ENCODE data around the gene PRR5L. TPM values are rescaled to one million over a fixed set of nuclear protein-coding genes. Genes with fewer than 3 reads are reported as not detected.

The PRR5L gene
- total RNA-seq, 1 donor: 57.0 TPM

GRCh38 chr11:36490026-36490806 lies 194.1 kb downstream of the PRR5L start:
- DNase-seq (ENCODE audit: low read depth): no peak
- H3K4me3 ChIP-seq (ENCODE audit: low read depth, low read length): no peak overlapping the region
- no peak for TF ChIP-seq CTCF (IDR thresholded peaks at IDR 0.05; ENCODE audit: insufficient read depth, low read depth, low read length)

GRCh38 chr11:36492724-36493304 lies 196.7 kb downstream of the PRR5L start:
- peak; percentile 84 for TF ChIP-seq CTCF (IDR thresholded peaks at IDR 0.05; ENCODE audit: insufficient read depth, low read depth, low read length)
- DNase-seq (ENCODE audit: low read depth): peak; percentile 68
- H3K4me3 ChIP-seq (ENCODE audit: low read depth, low read length): no peak overlapping the region

- no peak for TF ChIP-seq CTCF (IDR thresholded peaks at IDR 0.05; ENCODE audit: insufficient read depth, low read depth, low read length)
- no peak overlapping the region for H3K4me3 ChIP-seq (ENCODE audit: low read depth, low read length)
- no peak for DNase-seq (ENCODE audit: low read depth)
These were observed 197.2 kb downstream of the PRR5L start for GRCh38 chr11:36493332-36493731.

GRCh38 chr11:36498721-36499120 lies 202.6 kb downstream of the PRR5L start:
- DNase-seq (ENCODE audit: low read depth): no peak
- H3K4me3 ChIP-seq (ENCODE audit: low read depth, low read length): no peak overlapping the region
- no peak for TF ChIP-seq CTCF (IDR thresholded peaks at IDR 0.05; ENCODE audit: insufficient read depth, low read depth, low read length)

GRCh38 chr11:36499315-36499714 lies 203.2 kb downstream of the PRR5L start:
- TF ChIP-seq CTCF (IDR thresholded peaks at IDR 0.05; ENCODE audit: insufficient read depth, low read depth, low read length): no peak
- no peak overlapping the region for H3K4me3 ChIP-seq (ENCODE audit: low read depth, low read length)
- DNase-seq (ENCODE audit: low read depth): no peak

- no peak overlapping the region for H3K4me3 ChIP-seq (ENCODE audit: low read depth, low read length)
- peak; percentile 88 for DNase-seq (ENCODE audit: low read depth)
- TF ChIP-seq CTCF (IDR thresholded peaks at IDR 0.05; ENCODE audit: insufficient read depth, low read depth, low read length): no peak
These were observed 204.2 kb downstream of the PRR5L start for GRCh38 chr11:36500315-36500721.

Measured in fibroblast of villous mesenchyme (primary cell).